ENCODE results near the gene ALPP.
"Not testable (repeated sequence)": the region's sequence is repeated elsewhere in the genome, so short reads cannot be mapped to it uniquely, and the experiment has no call there.

GRCh38 chr2:232407428-232408150, 29.0 kb downstream of the ALPP start:
- TF ChIP-seq, protein P1, sequence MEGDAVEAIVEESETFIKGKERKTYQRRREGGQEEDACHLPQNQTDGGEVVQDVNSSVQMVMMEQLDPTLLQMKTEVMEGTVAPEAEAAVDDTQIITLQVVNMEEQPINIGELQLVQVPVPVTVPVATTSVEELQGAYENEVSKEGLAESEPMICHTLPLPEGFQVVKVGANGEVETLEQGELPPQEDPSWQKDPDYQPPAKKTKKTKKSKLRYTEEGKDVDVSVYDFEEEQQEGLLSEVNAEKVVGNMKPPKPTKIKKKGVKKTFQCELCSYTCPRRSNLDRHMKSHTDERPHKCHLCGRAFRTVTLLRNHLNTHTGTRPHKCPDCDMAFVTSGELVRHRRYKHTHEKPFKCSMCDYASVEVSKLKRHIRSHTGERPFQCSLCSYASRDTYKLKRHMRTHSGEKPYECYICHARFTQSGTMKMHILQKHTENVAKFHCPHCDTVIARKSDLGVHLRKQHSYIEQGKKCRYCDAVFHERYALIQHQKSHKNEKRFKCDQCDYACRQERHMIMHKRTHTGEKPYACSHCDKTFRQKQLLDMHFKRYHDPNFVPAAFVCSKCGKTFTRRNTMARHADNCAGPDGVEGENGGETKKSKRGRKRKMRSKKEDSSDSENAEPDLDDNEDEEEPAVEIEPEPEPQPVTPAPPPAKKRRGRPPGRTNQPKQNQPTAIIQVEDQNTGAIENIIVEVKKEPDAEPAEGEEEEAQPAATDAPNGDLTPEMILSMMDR (IDR thresholded peaks at IDR 0.05): not testable (repeated sequence)
- TF ChIP-seq EZH2, EZH2phosphoT487 (IDR thresholded peaks at IDR 0.05): not testable (repeated sequence)

Data from neural progenitor cell (in vitro differentiated cells).